Type B pancreatic cell (in vitro differentiated cells): ENCODE measurements around the gene STON2. TPM values are rescaled to one million over a fixed set of nuclear protein-coding genes. Genes with fewer than 3 reads are reported as not detected.

ENCODE experiments used
- DNase-seq: peaks from one replicate; pipeline ENCODE4 v3.0.0; 2021; ENCODE audit warnings: mixed read lengths; ENCODE audit not compliant: unreplicated experiment; ENCODE audit errors: extremely low spot score
- H3K27ac Mint-ChIP-seq: 2 replicates; pipeline ENCODE4 v1.8.0; 2021; ENCODE audit warnings: mild to moderate bottlenecking, mixed read lengths
- H3K27me3 Mint-ChIP-seq: 2 replicates; pipeline ENCODE4 v1.8.0; 2021; ENCODE audit warnings: mixed read lengths
- H3K36me3 Mint-ChIP-seq: 2 replicates; pipeline ENCODE4 v1.8.0; 2021; ENCODE audit warnings: mixed read lengths
- H3K4me1 Mint-ChIP-seq: one replicate; pipeline ENCODE4 v1.8.0; 2021; ENCODE audit warnings: mixed read lengths; ENCODE audit not compliant: unreplicated experiment
- H3K4me3 Mint-ChIP-seq: 2 replicates; pipeline ENCODE4 v1.8.0; 2021; ENCODE audit warnings: mild to moderate bottlenecking, mixed read lengths
- H3K9me3 Mint-ChIP-seq: 2 replicates; pipeline ENCODE4 v1.8.0; 2021; ENCODE audit warnings: mixed read lengths
- total RNA-seq: library from RNA; stranded (reverse); gene quantifications from 2 replicates; pipeline ENCODE4 v1.2.1, GENCODE V29; 2021; ENCODE audit warnings: low replicate concordance
- TF ChIP-seq, protein P1 (sequence below): fragments of 200-600 bp; sonication (generic); conservative IDR thresholded peaks from 2 replicates; pipeline ENCODE4 v1.5.0; 2021; ENCODE audit warnings: antibody characterized with exemption, mild to moderate bottlenecking

The STON2 gene
- total RNA-seq, 1 donor from 2014 or later: 40.4 TPM

DNA sequence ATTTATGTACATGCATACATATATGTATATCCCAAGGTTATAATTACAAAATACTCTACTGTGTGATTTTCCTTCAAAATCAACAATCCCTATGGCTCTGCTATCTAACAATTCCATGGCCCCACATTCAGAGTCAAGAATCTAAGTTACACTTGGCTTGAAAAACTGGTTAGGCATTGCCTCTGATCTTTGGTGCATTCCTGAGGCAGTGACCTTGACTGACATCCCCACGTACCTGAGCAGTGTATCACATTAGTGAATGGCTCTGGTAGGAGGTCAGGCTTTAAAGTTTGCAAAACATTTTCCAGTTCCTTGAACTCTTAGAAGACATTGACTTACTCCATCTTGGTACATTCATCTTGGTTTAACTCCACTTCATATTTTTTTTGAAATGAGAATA, 8.5 kb upstream of the STON2 start:
- no peak for DNase-seq
- peak overlapping the region; percentile 93 for H3K27ac Mint-ChIP-seq
- peak overlapping the region; percentile 65 for H3K4me3 Mint-ChIP-seq
- H3K36me3 Mint-ChIP-seq: peaks cover 25% of the 10 kb centered on the region
- H3K4me1 Mint-ChIP-seq: peaks cover 14% of the 10 kb centered on the region
- TF ChIP-seq, protein P1, sequence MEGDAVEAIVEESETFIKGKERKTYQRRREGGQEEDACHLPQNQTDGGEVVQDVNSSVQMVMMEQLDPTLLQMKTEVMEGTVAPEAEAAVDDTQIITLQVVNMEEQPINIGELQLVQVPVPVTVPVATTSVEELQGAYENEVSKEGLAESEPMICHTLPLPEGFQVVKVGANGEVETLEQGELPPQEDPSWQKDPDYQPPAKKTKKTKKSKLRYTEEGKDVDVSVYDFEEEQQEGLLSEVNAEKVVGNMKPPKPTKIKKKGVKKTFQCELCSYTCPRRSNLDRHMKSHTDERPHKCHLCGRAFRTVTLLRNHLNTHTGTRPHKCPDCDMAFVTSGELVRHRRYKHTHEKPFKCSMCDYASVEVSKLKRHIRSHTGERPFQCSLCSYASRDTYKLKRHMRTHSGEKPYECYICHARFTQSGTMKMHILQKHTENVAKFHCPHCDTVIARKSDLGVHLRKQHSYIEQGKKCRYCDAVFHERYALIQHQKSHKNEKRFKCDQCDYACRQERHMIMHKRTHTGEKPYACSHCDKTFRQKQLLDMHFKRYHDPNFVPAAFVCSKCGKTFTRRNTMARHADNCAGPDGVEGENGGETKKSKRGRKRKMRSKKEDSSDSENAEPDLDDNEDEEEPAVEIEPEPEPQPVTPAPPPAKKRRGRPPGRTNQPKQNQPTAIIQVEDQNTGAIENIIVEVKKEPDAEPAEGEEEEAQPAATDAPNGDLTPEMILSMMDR: no peak
- H3K27me3 Mint-ChIP-seq: no peaks in the 10 kb centered on the region
- peaks cover 14% of the 10 kb centered on the region for H3K9me3 Mint-ChIP-seq

DNA sequence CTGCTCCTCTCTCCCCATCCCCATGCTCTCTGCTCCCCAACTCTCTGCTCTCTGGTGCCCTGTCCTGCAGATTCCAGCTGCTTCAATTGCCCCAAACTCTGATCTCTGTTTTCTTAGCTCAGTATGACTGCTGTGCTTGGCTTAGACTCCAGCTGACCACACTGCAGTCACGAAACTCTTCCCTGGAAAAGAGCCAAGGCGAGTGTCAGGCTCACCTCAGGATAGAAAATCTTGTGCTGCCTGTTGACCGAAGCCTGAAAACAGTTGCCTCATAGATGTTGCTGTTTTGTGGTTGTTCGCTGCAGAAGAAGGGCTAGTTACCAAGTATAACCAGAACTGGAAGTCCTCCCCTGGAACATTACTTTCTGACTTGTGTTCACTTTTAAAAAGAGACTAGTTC, 6.7 kb upstream of the STON2 start:
- no peak overlapping the region for H3K4me3 Mint-ChIP-seq
- H3K4me1 Mint-ChIP-seq: peaks cover 14% of the 10 kb centered on the region
- no peaks in the 10 kb centered on the region for H3K27me3 Mint-ChIP-seq
- H3K27ac Mint-ChIP-seq: peak overlapping the region; percentile 72
- H3K36me3 Mint-ChIP-seq: peaks cover 22% of the 10 kb centered on the region
- DNase-seq: no peak
- TF ChIP-seq, protein P1: no peak
- peaks cover 14% of the 10 kb centered on the region for H3K9me3 Mint-ChIP-seq

DNA sequence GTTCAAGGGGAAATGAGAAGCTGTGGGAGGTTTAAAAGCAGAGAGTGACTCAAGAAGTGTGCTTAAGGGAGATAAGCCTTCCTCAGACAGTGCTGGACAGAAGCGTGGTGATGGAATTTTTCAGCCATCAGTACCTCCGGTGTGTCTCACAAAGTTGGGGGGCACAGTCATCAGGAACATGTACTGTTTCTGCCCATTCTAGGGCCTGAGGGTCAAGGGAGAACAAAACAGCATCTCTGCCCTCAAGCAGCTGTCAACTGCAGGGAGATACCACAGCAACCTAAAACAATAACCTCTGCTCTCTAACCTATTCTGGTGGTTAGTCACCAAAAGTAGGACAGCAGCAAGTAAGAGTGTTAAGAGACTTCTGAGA, 2.0 kb upstream of the STON2 start:
- peak overlapping the region; percentile 100 for H3K27ac Mint-ChIP-seq
- TF ChIP-seq, protein P1: no peak
- DNase-seq: no peak
- H3K36me3 Mint-ChIP-seq: peaks cover 13% of the 10 kb centered on the region
- H3K27me3 Mint-ChIP-seq: no peaks in the 10 kb centered on the region
- peaks cover 6% of the 10 kb centered on the region for H3K9me3 Mint-ChIP-seq
- no peak overlapping the region for H3K4me3 Mint-ChIP-seq
- peaks cover 5% of the 10 kb centered on the region for H3K4me1 Mint-ChIP-seq

DNA sequence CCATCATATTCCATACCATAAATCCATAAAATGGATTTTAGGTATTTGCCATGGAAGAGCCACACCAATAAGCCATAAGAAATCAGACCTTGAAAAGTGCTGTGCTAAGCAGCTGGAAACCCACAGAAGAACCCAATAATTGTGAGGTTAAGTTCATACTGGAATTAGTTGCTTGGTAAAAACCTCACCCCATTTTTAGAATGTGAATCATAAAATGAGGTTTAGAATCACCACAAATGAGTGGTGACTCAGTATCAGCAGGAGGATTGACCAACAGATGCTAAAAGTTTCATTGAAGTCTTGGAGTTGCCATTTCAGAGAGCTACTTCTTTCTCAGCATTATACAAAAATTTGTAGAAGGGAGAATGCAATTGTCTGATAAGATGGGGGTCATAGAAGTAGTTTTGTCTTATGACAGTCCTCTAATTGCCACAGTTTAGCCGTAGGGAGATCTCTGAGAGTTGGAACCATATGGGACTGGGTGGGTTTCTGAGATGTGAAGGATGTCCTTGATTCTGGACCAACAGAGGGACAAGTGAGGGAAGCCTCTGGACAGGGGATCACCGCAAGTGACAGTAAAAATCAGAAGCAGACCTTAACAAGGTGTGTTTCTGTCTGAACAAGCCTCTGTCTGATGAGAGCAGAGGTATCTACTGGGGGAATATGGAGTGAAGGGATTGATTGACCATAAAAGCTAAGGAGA, 1.4 kb upstream of the STON2 start:
- no peak for DNase-seq
- Mint-ChIP-seq H3K4me3 (peak overlapping the region; percentile 78), H3K27me3 (no peaks in the 10 kb centered on the region), H3K36me3 (peaks cover 10% of the 10 kb centered on the region), H3K4me1 (peaks cover under 1% of the 10 kb centered on the region), H3K9me3 (peaks cover 6% of the 10 kb centered on the region), H3K27ac (peak overlapping the region; percentile 100)
- TF ChIP-seq, protein P1: no peak

DNA sequence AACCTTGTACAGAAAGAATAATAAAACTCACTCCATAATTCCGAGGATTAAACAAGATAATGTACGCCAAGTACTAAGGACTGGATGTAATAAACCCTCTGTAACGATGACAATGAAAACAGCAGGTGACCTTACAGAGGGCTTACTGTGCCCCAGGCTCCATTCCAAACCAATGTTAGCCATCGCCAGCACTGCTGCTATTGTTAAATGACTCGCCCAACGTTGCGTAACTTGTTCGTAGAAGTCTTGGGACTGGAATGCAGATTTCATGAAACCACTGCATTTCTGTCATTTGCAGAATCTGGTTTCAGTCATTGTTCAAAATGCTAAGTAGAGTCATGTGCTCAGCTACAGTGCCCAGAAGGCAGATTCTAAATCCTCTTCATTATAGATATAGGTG, 728 bp upstream of the STON2 start:
- H3K4me1 Mint-ChIP-seq: no peaks in the 10 kb centered on the region
- DNase-seq: no peak
- H3K9me3 Mint-ChIP-seq: peaks cover 6% of the 10 kb centered on the region
- H3K4me3 Mint-ChIP-seq: peak overlapping the region; percentile 78
- H3K27ac Mint-ChIP-seq: peak overlapping the region; percentile 100
- TF ChIP-seq, protein P1: no peak
- H3K36me3 Mint-ChIP-seq: peaks cover 13% of the 10 kb centered on the region
- H3K27me3 Mint-ChIP-seq: no peaks in the 10 kb centered on the region
